GM12878 (cell line): ENCODE measurements around the gene GXYLT1.

Experiments
- ATF3 ChIP-seq: IDR thresholded peaks from 2 replicates; pipeline ENCODE4 v1.6.1; 2011; ENCODE audit warnings: low read depth, mild to moderate bottlenecking, low read length, moderate library complexity, borderline replicate concordance; ENCODE audit errors: extremely low read depth
- BCL3 ChIP-seq: IDR thresholded peaks from 2 replicates; pipeline ENCODE4 v1.6.1; 2011; ENCODE audit warnings: borderline replicate concordance, low read depth, mild to moderate bottlenecking, moderate library complexity, low read length; ENCODE audit not compliant: insufficient read depth, poor library complexity, severe bottlenecking
- CREB1 ChIP-seq: IDR thresholded peaks from 2 replicates; pipeline ENCODE4 v1.6.1; 2012; ENCODE audit warnings: low read depth, mild to moderate bottlenecking, inconsistent platforms
- CTCF ChIP-seq, 3 experiments: IDR thresholded peaks in 2 of 3; conservative IDR thresholded peaks in 1 of 3; 2 replicates each; pipeline ENCODE4 v1.5.1; 2011; ENCODE audit warnings: low read depth in 3 of 3, low read length in 3 of 3, mild to moderate bottlenecking in 3 of 3, control low read depth in 2 of 3, moderate library complexity in 2 of 3, inconsistent platforms in 1 of 3, mixed read lengths in 1 of 3; ENCODE audit not compliant: control insufficient read depth in 2 of 3, insufficient read depth in 1 of 3; ENCODE audit errors: extremely low read depth in 1 of 3
- E2F4 ChIP-seq: IDR thresholded peaks from 2 replicates; pipeline ENCODE4 v1.6.1; 2012; ENCODE audit warnings: low read depth, low read length, improper control_type of control experiment
- NFYB ChIP-seq: IDR thresholded peaks from 2 replicates; pipeline ENCODE4 v1.6.1; 2011; ENCODE audit warnings: low read depth, mild to moderate bottlenecking, low read length, improper control_type of control experiment, moderate library complexity; ENCODE audit not compliant: insufficient read depth
- SKIL ChIP-seq: fragments of 450-650 bp; IDR thresholded peaks from 2 replicates; pipeline ENCODE4 v1.6.1; 2017; ENCODE audit warnings: mild to moderate bottlenecking, low read depth, inconsistent platforms; ENCODE audit not compliant: poor library complexity, severe bottlenecking
- SPI1 ChIP-seq: IDR thresholded peaks from 2 replicates; pipeline ENCODE4 v1.6.1; 2011; ENCODE audit warnings: low read depth, mild to moderate bottlenecking, low read length, moderate library complexity, borderline replicate concordance; ENCODE audit not compliant: insufficient read depth

GRCh38 chr12:42104784-42105183, 39.9 kb downstream of the GXYLT1 start:
- TF ChIP-seq NFYB (no peak), SPI1 (no peak), ATF3 (no peak), SKIL (no peak), CREB1 (no peak), BCL3 (no peak), E2F4 (no peak), CTCF (IDR thresholded peaks at IDR 0.05 in 2 of 3, conservative IDR thresholded peaks at IDR 0.05 in 1 of 3; ENCODE audit: control insufficient read depth in 2 of 3, extremely low read depth in 1 of 3, insufficient read depth in 1 of 3, low read depth in 3 of 3, low read length in 3 of 3) (no peak)
